HepG2 (cell line): ENCODE measurements around the gene CHST10. TPM values are rescaled to one million over a fixed set of nuclear protein-coding genes. Genes with fewer than 3 reads are reported as not detected.
"Not testable (repeated sequence)": the region's sequence is repeated elsewhere in the genome, so short reads cannot be mapped to it uniquely, and the experiment has no call there.

Experiments used
- ATAC-seq: fragments of 200-7000 bp; cut with Tn5 transposase; 3 replicates; pipeline ENCODE4 v1.9.1; 2020; ENCODE audit warnings: mild to moderate bottlenecking, moderate library complexity
- BruUV-seq: library from RNA; stranded (reverse); fragments of 400-500 nt; replicated peaks from 2 replicates; lab custom pipeline; 2021; lab: Mats Ljungman, UMichigan
- CTCF ChIA-PET: fragments of 300-600 bp; formaldehyde crosslinking; extraction: SDS; loops from one replicate; lab custom pipeline; 2021; ENCODE audit warnings: low total read pairs, inconsistent platforms, low intra/inter-chr PET ratio; lab: Yijun Ruan, JAX
- POLR2A ChIA-PET: fragments of 350-600 bp; sonication (Branson Sonifier 250); formaldehyde crosslinking; loops from one replicate; lab custom pipeline; 2020; ENCODE audit warnings: antibody characterized with exemption, inconsistent platforms; lab: Yijun Ruan, JAX
- DNase-seq: peaks from one replicate; pipeline ENCODE4 v3.0.0-alpha.2; 2015; ENCODE audit warnings: low spot score
- FAIRE-seq: peaks from 3 replicates; lab custom pipeline; 2011; peaks lifted over from hg19 to GRCh38; lab: Jason Lieb, UNC
- H2AFZ ChIP-seq: one replicate; pipeline ENCODE4 v1.6.1; 2011; ENCODE audit warnings: low read length, inconsistent platforms
- H3K27ac ChIP-seq: fragments of 300-600 bp; 3 replicates; pipeline ENCODE4 v1.8.0; 2011; ENCODE audit warnings: mixed run types, mild to moderate bottlenecking, mixed read lengths, low read length, inconsistent platforms; ENCODE audit not compliant: insufficient read depth; ENCODE audit errors: extremely low read length
- H3K27me3 ChIP-seq, 2 experiments: fragments of 200-600 bp in 1 of 2; 2 replicates in 1 of 2; 3 replicates in 1 of 2; pipeline versions ENCODE4 v1.6.0 to v1.8.0; 2011; ENCODE audit warnings: low read length in 2 of 2, mild to moderate bottlenecking in 2 of 2, moderate library complexity in 2 of 2, inconsistent platforms in 1 of 2; ENCODE audit not compliant: insufficient read depth in 2 of 2, control insufficient read depth in 1 of 2
- H3K36me3 ChIP-seq, 2 experiments: fragments of 200-600 bp in 1 of 2; replicated peaks in 1 of 2; 2 replicates in 1 of 2; 3 replicates in 1 of 2; pipeline versions ENCODE4 v1.5.1 to v1.8.0; 2011; ENCODE audit warnings: low read length in 2 of 2, inconsistent platforms in 1 of 2; ENCODE audit not compliant: insufficient read depth in 2 of 2, control insufficient read depth in 1 of 2
- H3K4me1 ChIP-seq: 2 replicates; pipeline ENCODE4 v1.5.1; 2012; ENCODE audit warnings: low read length, inconsistent platforms; ENCODE audit not compliant: insufficient read depth
- H3K4me2 ChIP-seq: 2 replicates; pipeline ENCODE4 v1.6.0; 2011; ENCODE audit warnings: low read depth, low read length, inconsistent platforms
- H3K4me3 ChIP-seq, 3 experiments: fragments of 200-600 bp in 1 of 3; sonication (generic), shearing (Covaris generic) in 1 of 3; replicated peaks in 1 of 3; 2 replicates each; pipeline ENCODE4 v1.5.1; 2011 to 2016; ENCODE audit warnings: low read length in 3 of 3, inconsistent platforms in 2 of 3, low read depth in 2 of 3, mild to moderate bottlenecking in 2 of 3, control low read depth in 1 of 3, mixed read lengths in 1 of 3; ENCODE audit not compliant: insufficient read depth in 1 of 3
- H3K79me2 ChIP-seq: one replicate; pipeline ENCODE4 v1.6.1; 2011; ENCODE audit warnings: low read length, inconsistent platforms; ENCODE audit not compliant: insufficient read depth
- H3K9ac ChIP-seq: 2 replicates; pipeline ENCODE4 v1.6.0; 2011; ENCODE audit warnings: mild to moderate bottlenecking, low read depth, low read length, inconsistent platforms; ENCODE audit not compliant: insufficient read depth
- H3K9me3 ChIP-seq: 2 replicates; pipeline ENCODE4 v1.5.1; 2012; ENCODE audit warnings: mild to moderate bottlenecking, low read length
- H4K20me1 ChIP-seq: 2 replicates; pipeline ENCODE4 v1.6.0; 2011; ENCODE audit warnings: inconsistent platforms, mild to moderate bottlenecking, low read length, moderate library complexity; ENCODE audit not compliant: insufficient read depth
- AHDC1 ChIP-seq: sonication (generic); formaldehyde crosslinking; IDR thresholded peaks from 2 replicates; pipeline ENCODE4 v1.5.1; 2020; ENCODE audit warnings: mild to moderate bottlenecking, missing genetic modification reagents, borderline replicate concordance
- JUNB ChIP-seq: sonication (generic); formaldehyde crosslinking; IDR thresholded peaks from 2 replicates; pipeline ENCODE4 v1.8.0; 2022; ENCODE audit warnings: missing genetic modification reagents, mild to moderate bottlenecking, borderline replicate concordance
- PRMT3 ChIP-seq: sonication (generic); formaldehyde crosslinking; IDR thresholded peaks from 2 replicates; pipeline ENCODE4 v1.8.1; 2022; ENCODE audit warnings: low read depth, mild to moderate bottlenecking, moderate library complexity, missing genetic modification reagents, borderline replicate concordance
- SAP130 ChIP-seq: IDR thresholded peaks from 2 replicates; pipeline ENCODE4 v1.6.1; 2016; ENCODE audit warnings: low read depth
- SMAD1 ChIP-seq: sonication (generic); formaldehyde crosslinking; IDR thresholded peaks from 2 replicates; pipeline ENCODE4 v1.4.0; 2020; ENCODE audit warnings: missing genetic modification reagents, low read depth, mild to moderate bottlenecking, borderline replicate concordance
- SRSF1 ChIP-seq: fragments of 200-400 bp; formaldehyde crosslinking; optimal IDR thresholded peaks from 2 replicates; pipeline ENCODE3; 2017; ENCODE audit warnings: mild to moderate bottlenecking, low read depth, low read length, moderate library complexity
- ZNF558 ChIP-seq: sonication (generic); formaldehyde crosslinking; IDR thresholded peaks from 2 replicates; pipeline ENCODE4 v1.9.0; 2022; ENCODE audit warnings: mild to moderate bottlenecking, missing genetic modification reagents, borderline replicate concordance
- WGBS: methylation state at CpG from one replicate; pipeline ENCODE4 v1.1.6; 2017; ENCODE audit warnings: low lambda C conversion rate; 5-methylcytosine and 5-hydroxymethylcytosine counted together
- in situ Hi-C: cut with HindIII; loops from 2 replicates; pipeline ENCODE4 v1.10.0; 2017; ENCODE audit warnings: low pct_unique_long_range_greater_than_20kb; ENCODE audit not compliant: extremely low pct_ligation_motif_present
- intact Hi-C: fragments of 100-400 bp; cut with micrococcal nuclease; formaldehyde crosslinking; loops from one replicate; pipeline ENCODE4 v1.10.0; 2022; ENCODE audit not compliant: unreplicated experiment
- polyA plus RNA-seq, 8 experiments: library from polyadenylated mRNA; depleted of rRNA in 3 of 8; stranded (reverse) in 7 of 8; unstranded in 1 of 8; fragments of >200 nt; fragmentation: Illumina TruSeq in 4 of 8; extraction: Trizol in 4 of 8; gene quantifications; 2 replicates each; pipeline versions ENCODE4 v1.2.1 to v1.2.3, GENCODE V29; 2011 to 2016; ENCODE audit warnings: low read depth in 4 of 8, missing spikeins in 1 of 8, mixed read lengths in 1 of 8; ENCODE audit not compliant: insufficient read depth in 1 of 8
- total RNA-seq, 5 experiments: library from RNA; depleted of rRNA; stranded (reverse); fragments of >200 nt; fragmentation: Illumina TruSeq; extraction: Trizol; gene quantifications; 2 replicates each; pipeline ENCODE4 v1.2.3, GENCODE V29; 2016; ENCODE audit warnings: low read depth in 1 of 5
- TF ChIP-seq, protein P1 (sequence below): IDR thresholded peaks from 2 replicates; pipeline ENCODE4 v1.6.1; 2016; ENCODE audit warnings: low read depth, control low read depth

Gene CHST10
- total and polyA plus RNA-seq, 2 of the 13 experiments (the other 11 are each of a cell fraction or from before 2014, with no cell fraction given) = 10.5 to 14.2 TPM

- no TSS peak for BruUV-seq
- DNase-seq = no peak
- CTCF ChIA-PET = no interaction called here
- TF ChIP-seq, protein P1, sequence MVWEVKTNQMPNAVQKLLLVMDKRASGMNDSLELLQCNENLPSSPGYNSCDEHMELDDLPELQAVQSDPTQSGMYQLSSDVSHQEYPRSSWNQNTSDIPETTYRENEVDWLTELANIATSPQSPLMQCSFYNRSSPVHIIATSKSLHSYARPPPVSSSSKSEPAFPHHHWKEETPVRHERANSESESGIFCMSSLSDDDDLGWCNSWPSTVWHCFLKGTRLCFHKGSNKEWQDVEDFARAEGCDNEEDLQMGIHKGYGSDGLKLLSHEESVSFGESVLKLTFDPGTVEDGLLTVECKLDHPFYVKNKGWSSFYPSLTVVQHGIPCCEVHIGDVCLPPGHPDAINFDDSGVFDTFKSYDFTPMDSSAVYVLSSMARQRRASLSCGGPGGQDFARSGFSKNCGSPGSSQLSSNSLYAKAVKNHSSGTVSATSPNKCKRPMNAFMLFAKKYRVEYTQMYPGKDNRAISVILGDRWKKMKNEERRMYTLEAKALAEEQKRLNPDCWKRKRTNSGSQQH (CRISPR knock-in tag) = no peak
- TF ChIP-seq JUNB (CRISPR knock-in tag) (no peak), SAP130 (CRISPR knock-in tag) (no peak), SMAD1 (CRISPR knock-in tag) (no peak), PRMT3 (CRISPR knock-in tag) (no peak), SRSF1 (no peak), ZNF558 (CRISPR knock-in tag) (no peak), AHDC1 (CRISPR knock-in tag) (no peak)
- no peaks in the 10 kb centered on the region for H3K79me2 ChIP-seq
- H2AFZ ChIP-seq = no peak overlapping the region
- ATAC-seq = no peak
- H3K36me3 ChIP-seq = no peaks in the 10 kb centered on the region
- H3K4me2 ChIP-seq = no peak overlapping the region
- no peaks in the 10 kb centered on the region for H4K20me1 ChIP-seq
- in situ Hi-C loops = no loop called here
- peaks cover 22% of the 10 kb centered on the region for H3K9me3 ChIP-seq
- POLR2A ChIA-PET = no interaction called here
- H3K4me3 ChIP-seq = no peak overlapping the region
- intact Hi-C loops = no loop called here
- H3K27ac ChIP-seq = no peak overlapping the region
- FAIRE-seq = no peak
- H3K27me3 ChIP-seq = no peaks in the 10 kb centered on the region
- H3K9ac ChIP-seq = no peak overlapping the region
- 0% methylated on average over 3 of the region's 3 CpGs for WGBS
- H3K4me1 ChIP-seq = no peaks in the 10 kb centered on the region
Observed at GRCh38 chr2:100365434-100365833, 52.0 kb downstream of the CHST10 start.

GRCh38 chr2:100362269-100362668, 55.2 kb downstream of the CHST10 start:
- H3K9ac ChIP-seq, FAIRE-seq, H3K79me2 ChIP-seq, H3K36me3 ChIP-seq, ATAC-seq, H3K4me2 ChIP-seq, H4K20me1 ChIP-seq, H3K4me1 ChIP-seq, H3K27me3 ChIP-seq, DNase-seq, H3K4me3 ChIP-seq, BruUV-seq, intact Hi-C loops, H3K27ac ChIP-seq, CTCF ChIA-PET, in situ Hi-C loops, POLR2A ChIA-PET, H2AFZ ChIP-seq, H3K9me3 ChIP-seq: not testable (repeated sequence)
- WGBS = 41% methylated on average over 7 of the region's 7 CpGs
